ENCODE results near the gene PIEZO1.
"Not testable (repeated sequence)": the region's sequence is repeated elsewhere in the genome, so short reads cannot be mapped to it uniquely, and the experiment has no call there.

The PIEZO1 gene

GRCh38 chr16:88828711-88829110 is 43.7 kb upstream of the PIEZO1 start:
- no peak for TF ChIP-seq CTCF (IDR thresholded peaks at IDR 0.05; ENCODE audit: insufficient read depth, low read depth, low read length, missing control alignments)
- no peak for DNase-seq (ENCODE audit: low read depth)
- no peak overlapping the region for H3K4me3 ChIP-seq (ENCODE audit: low read length)

GRCh38 chr16:88827727-88828126 is 42.7 kb upstream of the PIEZO1 start:
- DNase-seq (ENCODE audit: low read depth) = no peak
- H3K4me3 ChIP-seq (ENCODE audit: low read length) = no peak overlapping the region
- TF ChIP-seq CTCF (IDR thresholded peaks at IDR 0.05; ENCODE audit: insufficient read depth, low read depth, low read length, missing control alignments) = no peak

- no peak overlapping the region for H3K4me3 ChIP-seq (ENCODE audit: low read length)
- peak; percentile 24 for DNase-seq (ENCODE audit: low read depth)
- TF ChIP-seq CTCF (IDR thresholded peaks at IDR 0.05; ENCODE audit: insufficient read depth, low read depth, low read length, missing control alignments) = no peak
These were observed 41.2 kb upstream of the PIEZO1 start for GRCh38 chr16:88826070-88826840.

GRCh38 chr16:88825146-88825545 is 40.1 kb upstream of the PIEZO1 start:
- H3K4me3 ChIP-seq (ENCODE audit: low read length) = no peak overlapping the region
- no peak for DNase-seq (ENCODE audit: low read depth)
- TF ChIP-seq CTCF (IDR thresholded peaks at IDR 0.05; ENCODE audit: insufficient read depth, low read depth, low read length, missing control alignments) = no peak

- no peak for DNase-seq (ENCODE audit: low read depth)
- no peak overlapping the region for H3K4me3 ChIP-seq (ENCODE audit: low read length)
- TF ChIP-seq CTCF (IDR thresholded peaks at IDR 0.05; ENCODE audit: insufficient read depth, low read depth, low read length, missing control alignments) = no peak
These were observed 39.4 kb upstream of the PIEZO1 start for GRCh38 chr16:88824256-88825077.

- H3K4me3 ChIP-seq (ENCODE audit: low read length); DNase-seq (ENCODE audit: low read depth): not testable (repeated sequence)
These were observed 38.6 kb upstream of the PIEZO1 start for GRCh38 chr16:88823646-88824045.

- H3K4me3 ChIP-seq (ENCODE audit: low read length) = no peak overlapping the region
- no peak for DNase-seq (ENCODE audit: low read depth)
- TF ChIP-seq CTCF (IDR thresholded peaks at IDR 0.05; ENCODE audit: insufficient read depth, low read depth, low read length, missing control alignments) = no peak
These were observed 37.4 kb upstream of the PIEZO1 start for GRCh38 chr16:88822281-88823040.
